ELR (cell line): ENCODE results near the gene ITPR3.

Experiments
- DNase-seq: peaks from one replicate; pipeline ENCODE4 v3.0.0-alpha.2; 2015; ENCODE audit warnings: low read depth

The ITPR3 gene

GRCh38 chr6:33686981-33687975, 66.2 kb downstream of the ITPR3 start:
- DNase-seq, result no peak

- DNase-seq, result no peak
These were observed 66.9 kb downstream of the ITPR3 start for GRCh38 chr6:33688006-33688405.

DNA sequence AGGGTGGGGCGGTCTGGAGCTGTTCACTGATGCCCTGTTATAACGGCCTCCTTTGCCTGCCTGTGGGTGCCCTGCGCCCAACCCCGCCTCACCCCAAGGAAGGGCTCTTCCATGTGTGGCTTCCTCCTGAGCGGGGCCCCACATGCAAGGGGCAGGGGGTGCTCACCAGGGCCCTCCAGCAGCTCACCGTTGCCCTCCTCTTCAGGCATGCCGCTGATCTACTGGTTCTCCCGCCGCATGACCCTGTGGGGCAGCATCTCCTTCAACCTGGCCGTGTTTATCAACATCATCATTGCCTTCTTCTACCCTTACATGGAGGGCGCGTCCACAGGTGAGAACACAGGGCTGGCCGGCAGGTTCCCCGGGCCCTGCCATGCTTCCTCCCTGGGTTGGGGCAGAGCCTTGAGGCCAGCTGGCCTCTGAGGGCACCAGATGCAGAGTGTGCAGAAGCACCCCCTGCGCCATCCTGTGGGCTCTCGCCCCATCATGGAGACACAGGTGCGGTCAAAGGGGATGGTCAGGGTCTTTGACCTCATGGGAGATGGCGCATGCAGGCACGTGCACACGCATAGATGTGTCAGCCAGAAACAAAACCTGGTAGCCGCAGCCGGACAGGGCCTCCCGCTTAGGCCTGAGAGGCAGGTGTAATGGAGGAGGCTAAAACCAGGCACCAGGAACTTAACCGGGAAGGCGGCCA, 67.5 kb downstream of the ITPR3 start:
- DNase-seq, result no peak

DNA sequence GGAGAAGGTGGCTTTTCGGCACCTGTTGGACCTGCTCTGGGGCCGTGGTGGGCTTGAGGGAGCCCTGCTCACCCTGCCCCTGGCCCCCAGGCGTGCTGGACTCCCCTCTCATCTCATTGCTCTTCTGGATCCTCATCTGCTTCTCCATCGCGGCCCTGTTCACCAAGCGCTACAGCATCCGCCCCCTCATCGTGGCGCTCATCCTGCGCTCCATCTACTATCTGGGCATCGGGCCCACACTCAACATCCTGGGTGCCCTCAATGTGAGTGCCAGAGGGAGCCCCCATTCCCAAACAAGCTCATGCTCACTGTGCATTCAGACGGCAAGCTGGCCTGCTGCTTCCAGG, 68.0 kb downstream of the ITPR3 start:
- no peak for DNase-seq

- DNase-seq, result peak; percentile 63
These were observed 68.8 kb downstream of the ITPR3 start for GRCh38 chr6:33689879-33690278.

GRCh38 chr6:33690766-33691165, 69.6 kb downstream of the ITPR3 start:
- DNase-seq, result no peak

- no peak for DNase-seq
These were observed 70.4 kb downstream of the ITPR3 start for GRCh38 chr6:33691456-33692077.

GRCh38 chr6:33692078-33692759, 71.1 kb downstream of the ITPR3 start:
- DNase-seq, result peak; percentile 68

- DNase-seq, result peak; percentile 90
These were observed 71.6 kb downstream of the ITPR3 start for GRCh38 chr6:33692760-33693158.

GRCh38 chr6:33693186-33694105, 72.3 kb downstream of the ITPR3 start:
- no peak for DNase-seq

- DNase-seq, result peak; percentile 88
These were observed 73.3 kb downstream of the ITPR3 start for GRCh38 chr6:33694401-33694931.

DNA sequence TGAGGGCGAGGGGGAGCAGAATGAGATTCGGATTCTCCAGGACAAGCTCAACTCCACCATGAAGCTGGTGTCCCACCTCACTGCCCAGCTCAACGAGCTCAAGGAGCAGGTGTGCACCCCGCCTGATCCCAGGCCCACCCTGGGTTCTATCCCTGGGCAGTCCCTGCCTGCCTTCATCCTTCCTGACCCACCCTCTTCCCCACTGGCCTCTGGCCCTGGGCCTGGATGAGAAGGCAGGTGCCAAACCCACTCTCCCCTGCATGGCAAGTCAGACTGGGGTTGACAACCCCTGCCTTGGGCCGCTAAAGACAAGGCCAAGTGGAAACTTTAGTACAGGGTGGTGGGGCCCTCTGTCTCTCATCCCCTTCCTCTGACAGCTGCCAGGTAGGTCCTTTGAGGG, 73.9 kb downstream of the ITPR3 start:
- DNase-seq, result no peak

DNA sequence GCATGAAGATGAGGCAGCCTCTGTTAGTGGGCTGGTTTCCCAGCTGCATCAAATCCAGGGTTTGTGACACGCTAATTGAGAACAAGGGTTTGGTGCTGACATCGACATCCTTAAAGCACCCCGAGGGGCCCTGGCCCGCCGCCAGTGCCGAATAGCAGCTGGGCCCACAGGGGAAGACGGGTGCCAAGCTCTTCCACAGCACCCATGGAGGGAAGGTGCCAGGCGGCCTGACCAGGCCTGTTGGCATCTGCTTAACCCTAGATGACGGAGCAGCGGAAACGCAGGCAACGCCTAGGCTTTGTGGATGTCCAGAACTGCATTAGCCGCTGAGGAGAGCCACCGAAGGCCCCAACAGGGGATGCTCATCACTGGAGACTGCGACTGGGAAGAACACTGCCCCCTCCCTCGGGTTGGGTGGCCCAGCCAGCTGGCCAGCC, 74.3 kb downstream of the ITPR3 start:
- no peak for DNase-seq

GRCh38 chr6:33696076-33696475, 75.0 kb downstream of the ITPR3 start:
- no peak for DNase-seq

GRCh38 chr6:33696548-33697518, 75.7 kb downstream of the ITPR3 start:
- DNase-seq, result peak; percentile 56

- no peak for DNase-seq
These were observed 76.7 kb downstream of the ITPR3 start for GRCh38 chr6:33697845-33698244.

DNA sequence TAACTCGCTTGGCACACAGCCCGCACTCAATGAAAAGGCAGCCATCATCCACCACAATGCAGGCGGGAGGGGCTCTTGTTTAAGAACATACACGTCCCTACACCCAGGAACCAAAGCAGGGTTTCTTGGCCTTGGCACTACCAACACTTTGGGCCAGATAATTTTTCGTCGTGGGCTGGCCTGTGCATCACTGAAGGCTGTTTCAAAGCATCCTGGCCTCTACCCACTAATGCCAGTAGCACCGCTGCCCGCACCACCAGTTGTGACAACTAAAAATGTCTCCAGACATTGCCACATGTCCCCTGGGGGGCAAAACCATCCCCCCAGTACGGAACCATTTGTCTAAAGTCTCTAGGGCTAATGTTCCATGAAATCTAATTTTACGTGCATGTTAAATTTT, 77.4 kb downstream of the ITPR3 start:
- DNase-seq, result no peak

GRCh38 chr6:33699131-33699530, 78.0 kb downstream of the ITPR3 start:
- no peak for DNase-seq

DNA sequence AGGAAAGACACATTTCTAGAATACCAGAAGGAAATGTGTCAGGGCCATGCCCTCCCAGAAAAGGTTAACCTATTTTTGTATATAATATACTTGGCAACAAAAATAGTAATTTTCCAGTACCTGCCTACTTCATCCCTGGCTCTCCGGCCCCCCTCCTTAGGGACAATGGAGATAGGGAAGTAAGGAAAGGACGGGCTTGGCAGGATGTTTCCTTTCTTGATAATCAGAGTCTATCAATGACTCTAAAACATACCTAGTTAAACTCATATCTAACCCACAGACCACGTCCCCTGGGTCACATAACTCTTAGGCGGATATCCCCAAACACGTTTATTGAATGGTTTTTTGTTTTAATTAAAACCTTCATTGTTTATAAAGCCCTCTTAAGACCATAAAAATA, 78.6 kb downstream of the ITPR3 start:
- no peak for DNase-seq
